Endometrial microvascular endothelial cells (primary cell): ENCODE data around the gene PCNT. TPM values are rescaled to one million over a fixed set of nuclear protein-coding genes. Genes with fewer than 3 reads are reported as not detected.
"Not testable (repeated sequence)": the region's sequence is repeated elsewhere in the genome, so short reads cannot be mapped to it uniquely, and the experiment has no call there.

Experiments used
- in situ Hi-C: cut with HindIII; loops from 2 replicates; pipeline ENCODE4 v1.10.0; 2017; ENCODE audit warnings: low sequenced_read_pairs, low pct_unique_long_range_greater_than_20kb; ENCODE audit errors: inconsistent ontology term
- total RNA-seq: library from RNA; depleted of rRNA; stranded (reverse); fragments of >200 nt; gene quantifications from one replicate; pipeline ENCODE4 v1.2.3, GENCODE V29; 2015; ENCODE audit errors: inconsistent ontology term

Gene PCNT
- total RNA-seq, 1 donor from 2014 or later, result 17.8 TPM

DNA sequence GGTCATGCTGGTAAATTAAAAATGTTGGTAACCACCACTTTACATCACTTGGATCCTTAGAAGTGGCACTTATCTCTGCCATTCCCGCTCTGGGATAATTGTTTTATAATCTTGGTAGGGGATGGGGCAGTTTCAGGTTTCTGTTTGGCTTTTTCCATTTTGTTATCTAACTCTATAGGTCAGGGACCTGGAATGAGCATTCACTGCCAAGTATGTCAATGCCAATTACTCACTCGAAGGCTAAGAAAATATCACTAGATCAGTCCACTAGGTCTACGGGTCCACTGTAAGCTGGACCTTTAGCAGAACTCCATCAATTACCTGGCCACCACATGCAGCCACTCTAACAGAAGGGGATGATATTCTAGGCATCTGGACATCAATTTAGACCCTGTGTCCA is 130.2 kb downstream of the PCNT start:
- in situ Hi-C loops, result no loop called here

DNA sequence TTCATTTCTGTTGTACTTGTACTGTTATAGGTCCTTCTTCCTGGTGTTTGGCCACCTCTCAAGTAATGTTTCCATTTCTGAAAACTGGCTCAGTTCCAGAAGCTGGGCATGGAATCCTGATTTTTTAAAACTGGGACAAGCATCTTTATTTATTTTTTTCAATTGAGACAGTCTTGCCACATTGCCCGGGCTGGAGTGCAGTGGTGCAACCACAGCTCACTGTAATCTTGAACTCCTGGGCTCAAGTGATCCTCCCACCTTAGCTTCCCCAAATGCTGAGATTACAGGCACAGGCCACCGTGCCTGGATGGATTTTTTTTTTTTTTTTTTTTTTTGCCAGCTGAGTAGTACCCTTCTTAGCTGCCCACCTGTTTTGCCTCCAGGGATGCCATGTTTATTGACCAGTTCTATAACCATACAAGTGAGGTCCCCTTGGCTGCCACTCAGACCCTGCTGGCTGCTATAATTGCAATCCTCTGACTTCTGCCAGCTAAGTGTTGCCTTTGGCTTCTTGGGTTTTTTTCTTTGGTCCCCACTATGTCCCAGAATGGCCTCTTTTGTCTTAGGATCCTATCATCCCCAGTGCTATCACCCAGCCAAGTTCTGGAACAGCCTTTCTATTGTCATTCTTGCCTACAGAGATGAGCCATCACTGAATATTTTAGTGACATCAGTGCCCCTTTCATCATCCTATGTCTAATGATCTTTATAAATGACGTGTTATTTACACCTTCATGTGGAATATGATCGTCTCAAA is 130.9 kb downstream of the PCNT start:
- in situ Hi-C loops, result no loop called here

DNA sequence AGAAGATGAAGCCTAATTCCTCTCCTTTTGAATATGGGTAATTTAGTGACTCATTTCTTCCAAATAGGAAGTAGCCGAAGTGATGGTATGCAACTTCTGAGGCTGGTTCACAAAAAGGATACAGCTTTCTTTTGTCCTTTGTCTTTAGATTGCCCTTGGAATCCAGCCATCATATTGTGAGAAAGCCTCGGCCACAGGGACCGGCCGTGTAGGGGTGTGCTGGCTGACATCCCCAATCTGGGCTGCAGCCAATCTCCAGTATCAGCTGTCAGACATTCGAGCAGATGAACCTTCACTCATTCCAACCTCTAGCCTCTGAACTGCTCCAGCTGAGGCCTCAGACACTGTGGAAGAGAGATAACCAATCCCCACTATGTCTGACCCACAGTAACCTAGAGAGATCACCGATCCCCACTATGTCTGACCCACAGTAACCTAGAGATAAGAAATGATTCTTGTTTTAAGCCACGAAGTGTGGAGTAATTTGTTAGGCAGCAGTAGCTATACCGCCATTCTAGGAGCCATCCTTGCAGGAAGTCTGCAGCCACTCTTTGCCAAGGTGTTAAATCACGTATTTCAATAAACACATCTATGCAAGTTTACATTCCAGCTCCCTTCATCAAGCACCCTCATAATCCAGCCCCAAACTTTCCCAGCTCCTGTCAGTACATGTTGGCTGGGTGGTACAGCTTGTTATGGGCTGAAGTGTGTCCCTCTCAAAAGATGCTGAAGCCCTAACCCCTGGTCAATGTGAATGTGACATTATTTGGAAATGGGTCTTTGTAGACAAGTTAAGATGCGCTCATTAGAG is 131.8 kb downstream of the PCNT start:
- in situ Hi-C loops, result no loop called here

GRCh38 chr21:46456750-46457149 is 132.8 kb downstream of the PCNT start:
- in situ Hi-C loops, result no loop called here

DNA sequence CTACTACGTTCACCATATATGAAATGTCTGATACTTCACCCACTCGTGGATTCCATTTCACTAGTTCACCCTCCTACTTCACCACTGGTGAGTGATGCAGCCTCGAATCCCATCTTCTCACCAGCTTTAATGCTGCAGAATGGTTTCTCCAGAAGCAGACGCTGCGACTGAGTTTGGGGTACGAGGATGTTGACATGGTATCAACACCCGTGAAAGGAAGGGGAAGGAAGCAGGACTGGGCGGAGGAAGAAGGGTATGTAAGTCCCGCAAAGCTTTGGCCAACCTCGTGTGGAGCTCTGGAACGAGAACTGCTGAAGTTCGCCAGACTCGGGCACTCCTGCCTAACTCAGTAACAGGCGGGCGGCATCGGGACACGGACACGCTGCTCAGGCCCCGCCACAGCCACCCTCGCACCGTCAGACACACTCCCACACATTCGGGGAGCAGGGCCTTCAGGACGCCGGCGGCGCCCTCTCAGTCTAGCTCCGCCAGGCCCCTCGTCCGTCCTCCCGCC is 133.9 kb downstream of the PCNT start:
- in situ Hi-C loops, result no loop called here

- in situ Hi-C loops, result no loop called here
Measured at GRCh38 chr21:46458315-46459023, 134.5 kb downstream of the PCNT start, which contains the start of gene DIP2A. TSS of gene DIP2A (plus strand) at chr21:46458891. CDS start at chr21:46459132, 241 bp downstream.

GRCh38 chr21:46459024-46459355 is 135.0 kb downstream of the PCNT start:
- in situ Hi-C loops, result no loop called here

DNA sequence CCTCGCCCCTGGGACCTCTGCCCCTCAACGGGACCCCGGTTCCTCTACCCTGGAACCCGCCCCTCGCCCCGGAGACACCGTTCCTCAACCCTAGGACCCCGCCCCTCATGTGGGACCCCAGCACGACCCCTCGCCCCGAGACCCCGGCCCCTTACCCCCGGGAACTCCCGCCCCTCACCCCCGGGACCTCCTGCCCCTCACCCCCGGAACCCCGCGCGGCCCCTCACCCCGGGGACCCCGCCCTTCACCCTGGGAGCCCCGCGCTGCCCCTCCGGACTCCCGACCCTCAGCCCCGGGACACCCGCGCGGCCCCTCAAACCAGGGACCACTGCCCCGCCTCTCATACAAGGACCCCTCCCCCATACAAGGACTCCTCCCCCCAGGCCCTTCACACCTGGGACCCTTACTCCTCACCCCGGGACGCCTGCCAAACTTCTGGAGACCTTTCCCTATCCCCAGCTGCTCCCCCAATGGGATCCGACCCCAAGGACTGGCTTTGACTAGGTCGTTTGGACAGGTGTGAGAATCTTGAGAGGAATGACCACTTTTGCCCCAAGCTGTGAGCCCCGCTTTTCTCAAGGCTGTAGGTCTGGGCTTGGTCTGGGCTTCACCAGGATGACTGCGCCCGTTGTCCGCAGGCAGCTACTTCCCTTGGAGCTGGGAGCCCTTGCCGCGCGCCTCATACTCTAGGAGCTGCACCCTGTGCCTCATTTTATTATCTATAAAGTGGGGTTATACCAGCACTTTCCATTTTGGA is 135.6 kb downstream of the PCNT start:
- in situ Hi-C loops, result no loop called here

DNA sequence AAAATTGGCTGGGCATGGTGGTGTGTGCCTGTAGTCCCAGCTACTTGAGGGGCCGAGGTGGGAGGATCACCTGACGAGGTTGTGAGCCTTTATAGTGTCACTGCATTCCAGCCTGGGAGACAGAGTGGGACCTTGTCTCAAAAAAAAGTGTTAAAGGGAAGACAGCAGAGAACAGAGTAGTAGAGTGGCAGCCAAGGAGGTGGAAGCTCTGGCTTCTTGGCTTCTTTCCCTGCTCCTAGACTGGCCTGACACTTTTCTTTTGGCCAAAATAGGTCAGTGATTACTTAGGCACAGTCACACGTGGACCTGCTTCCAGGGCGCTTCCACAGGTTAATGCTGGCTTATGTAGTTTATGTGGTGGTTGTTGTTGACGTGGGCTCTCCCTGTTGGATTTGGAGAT is 138.0 kb downstream of the PCNT start:
- in situ Hi-C loops, result no loop called here

GRCh38 chr21:46465153-46465552 is 141.2 kb downstream of the PCNT start:
- in situ Hi-C loops, result not testable (repeated sequence)

DNA sequence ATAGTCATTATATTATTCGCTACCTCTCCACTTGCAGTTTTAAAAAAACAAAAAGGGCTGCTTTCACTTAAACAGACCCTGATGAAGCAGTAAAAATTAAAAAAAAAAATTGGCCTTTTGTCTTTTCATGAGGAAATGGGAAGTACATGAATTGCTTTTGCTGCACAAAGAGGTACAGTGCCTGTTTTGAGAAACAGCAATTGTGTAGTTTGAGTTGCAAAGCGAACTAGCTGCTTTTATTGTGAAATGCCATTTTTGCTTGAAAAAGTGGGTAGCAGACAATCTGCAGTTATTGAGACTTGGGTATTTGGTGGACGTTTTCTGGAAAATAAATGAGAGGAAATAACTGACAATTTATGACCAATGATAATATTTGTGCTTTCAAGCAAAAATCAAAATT is 141.7 kb downstream of the PCNT start:
- in situ Hi-C loops, result no loop called here

DNA sequence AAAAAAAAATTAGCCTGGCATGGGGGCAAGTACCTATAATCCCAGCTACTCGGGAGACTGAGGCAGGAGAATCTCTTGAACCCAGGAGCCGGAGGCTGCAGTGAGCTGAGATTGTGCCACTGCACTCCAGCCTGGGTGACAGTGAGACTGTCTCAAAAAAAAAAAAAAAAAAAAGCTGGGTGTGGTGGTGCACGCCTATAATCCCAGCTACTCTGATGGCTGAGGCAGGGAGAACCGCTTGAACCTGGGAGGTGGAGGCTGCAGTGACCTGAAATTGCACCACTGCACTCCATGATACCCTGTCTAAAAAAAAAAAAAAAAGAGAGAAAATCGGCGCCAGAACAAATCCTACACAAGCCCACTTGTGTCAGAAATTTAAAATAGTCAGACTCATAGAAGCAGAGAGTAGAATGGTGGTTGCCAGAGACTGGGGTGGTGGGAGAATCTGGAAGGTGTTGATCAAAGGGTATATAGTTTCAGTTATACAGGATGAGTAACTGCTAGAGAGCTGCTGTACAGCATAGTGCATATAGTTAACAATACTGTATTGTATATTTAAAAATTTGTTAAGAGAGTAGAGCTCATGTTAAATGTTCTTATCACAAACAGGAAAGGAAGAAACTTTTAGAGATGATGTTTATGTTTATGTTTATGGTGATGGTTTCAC is 144.3 kb downstream of the PCNT start:
- in situ Hi-C loops, result no loop called here

DNA sequence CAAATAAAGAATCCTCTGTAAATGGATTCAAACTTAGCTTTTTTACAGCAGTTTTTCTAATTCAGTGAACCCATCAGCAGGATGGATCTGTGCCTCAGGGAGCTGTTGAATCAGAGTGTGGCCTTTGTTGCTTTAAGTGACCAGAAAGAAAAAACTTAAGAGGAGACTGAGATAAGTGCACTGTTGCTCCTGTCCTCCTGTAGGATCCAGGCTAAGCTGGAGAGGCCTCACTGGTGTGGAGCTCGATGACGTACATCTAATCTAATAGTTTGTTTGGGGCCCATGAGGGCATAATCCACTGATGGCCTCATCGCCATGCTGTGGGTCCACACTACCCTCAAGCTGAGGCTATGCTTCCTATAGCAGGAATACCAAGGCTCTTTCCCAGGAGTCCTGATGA is 145.3 kb downstream of the PCNT start:
- in situ Hi-C loops, result no loop called here

GRCh38 chr21:46471514-46471913 is 147.6 kb downstream of the PCNT start:
- in situ Hi-C loops, result no loop called here

DNA sequence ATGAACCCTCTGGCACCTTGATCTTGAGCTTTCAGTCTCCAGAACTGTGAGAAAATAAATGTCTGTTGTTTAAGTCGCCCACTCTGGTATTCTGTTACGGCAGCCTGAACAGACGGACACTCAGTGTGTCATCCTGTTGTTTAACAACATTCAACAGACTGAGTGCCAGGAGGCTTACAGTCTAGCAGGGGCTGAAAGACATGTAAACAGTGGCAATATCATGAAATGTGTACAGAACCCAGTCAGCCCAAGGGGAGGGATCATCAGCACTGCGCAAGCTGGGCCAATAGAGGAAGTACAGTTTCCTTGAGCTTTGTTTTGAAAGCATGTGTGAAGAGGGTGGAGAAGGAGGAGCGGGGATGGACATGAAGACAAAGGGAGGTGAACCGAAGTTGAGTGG is 148.3 kb downstream of the PCNT start:
- in situ Hi-C loops, result no loop called here

DNA sequence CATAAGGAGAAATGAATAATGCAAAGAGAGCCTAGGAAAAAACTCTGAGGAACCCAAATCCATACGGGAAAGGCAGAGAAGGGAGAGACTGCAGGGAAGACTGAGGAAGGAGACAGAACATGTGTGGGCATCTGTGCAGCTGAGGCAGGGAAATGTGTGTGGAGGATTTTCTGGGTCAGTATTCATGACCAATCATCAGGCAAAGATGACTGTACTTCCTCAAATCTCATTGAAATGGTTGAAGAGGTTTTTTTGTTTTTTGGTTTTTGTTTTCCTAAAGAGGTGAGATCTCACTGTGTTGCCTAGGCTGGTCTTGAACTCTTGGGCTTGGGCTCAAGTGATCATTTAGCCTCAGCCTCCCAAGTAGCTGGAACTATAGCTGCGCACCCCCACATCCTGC is 150.4 kb downstream of the PCNT start:
- in situ Hi-C loops, result no loop called here

DNA sequence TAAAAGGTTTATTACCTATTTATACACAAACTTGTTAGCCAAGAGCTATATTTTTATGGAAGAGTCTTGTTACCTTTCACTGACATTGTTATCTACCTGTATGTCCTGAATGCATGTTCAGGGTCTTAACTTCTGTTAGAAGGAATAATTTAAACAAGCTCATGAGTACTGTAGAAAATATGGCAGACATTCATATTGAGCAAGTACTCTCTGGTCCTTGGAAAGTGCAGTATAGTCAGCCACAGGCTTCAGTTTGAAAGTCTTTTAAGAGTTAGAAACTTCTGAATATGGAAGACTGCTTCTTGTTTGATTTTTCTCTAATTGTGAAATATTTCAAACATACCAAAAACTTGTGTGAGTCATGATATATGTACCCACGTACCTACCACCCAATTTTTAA is 151.3 kb downstream of the PCNT start:
- in situ Hi-C loops, result no loop called here

DNA sequence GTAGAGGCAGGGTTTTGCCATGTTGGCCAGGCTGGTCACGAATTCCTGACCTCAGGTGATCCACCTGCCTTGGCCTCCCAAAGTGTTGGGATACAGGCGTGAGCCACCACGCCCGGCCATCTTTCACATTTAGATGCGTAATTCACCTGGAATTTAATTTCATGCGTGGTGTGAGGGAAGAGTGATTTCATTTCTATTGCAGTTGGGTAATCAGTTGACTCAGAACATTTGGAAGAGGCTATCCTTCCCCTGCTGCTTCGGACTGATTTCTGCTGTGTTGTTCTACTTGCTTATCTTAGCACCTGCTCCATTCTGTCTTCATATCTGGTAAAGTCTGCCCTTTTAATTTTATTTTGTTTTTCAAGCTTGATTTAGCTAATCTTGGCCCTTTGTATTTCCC is 153.8 kb downstream of the PCNT start:
- in situ Hi-C loops, result no loop called here
